SK-N-SH (cell line): ENCODE data around the gene IL18R1. TPM values are rescaled to one million over a fixed set of nuclear protein-coding genes. Genes with fewer than 3 reads are reported as not detected.

ENCODE experiments used
- CTCF ChIA-PET: fragments of 300-600, 350-600 bp; formaldehyde crosslinking; extraction: SDS; loops from one replicate; lab custom pipeline; 2021; lab: Yijun Ruan, JAX
- POLR2A ChIA-PET: fragments of 350-600 bp; sonication (Branson Sonifier 250); formaldehyde crosslinking; extraction: SDS; loops from one replicate; lab custom pipeline; 2020; ENCODE audit warnings: antibody characterized with exemption, inconsistent platforms; lab: Yijun Ruan, JAX
- DNase-seq: peaks from one replicate; pipeline ENCODE4 v3.0.0; 2012
- H2AFZ ChIP-seq: fragments of 200-600 bp; sonication (generic); 2 replicates; pipeline ENCODE4 v1.8.1; 2016; ENCODE audit warnings: antibody characterized with exemption, mild to moderate bottlenecking, low read depth
- H3F3A ChIP-seq: fragments of 200-600 bp; sonication (generic); replicated peaks from 2 replicates; pipeline ENCODE3; 2016; ENCODE audit warnings: antibody characterized with exemption, mild to moderate bottlenecking; ENCODE audit not compliant: insufficient read depth
- H3K27ac ChIP-seq, 2 experiments: fragments of 200-500 bp in 1 of 2; fragments of 200-600 bp in 1 of 2; sonication (Bioruptor generic) in 1 of 2; sonication (generic), shearing (Covaris generic) in 1 of 2; 2 replicates each; pipeline versions ENCODE4 v1.5.1 to v1.6.1; 2014 to 2016; ENCODE audit warnings: low read depth in 2 of 2, inconsistent platforms in 1 of 2, low read length in 1 of 2, mild to moderate bottlenecking in 1 of 2, mixed read lengths in 1 of 2
- H3K27me3 ChIP-seq: fragments of 200-600 bp; sonication (generic), shearing (Covaris generic); 2 replicates; pipeline ENCODE4 v1.6.1; 2016; ENCODE audit warnings: mixed run types; ENCODE audit not compliant: insufficient read depth
- H3K36me3 ChIP-seq, 2 experiments: fragments of 200-500 bp in 1 of 2; fragments of 200-600 bp in 1 of 2; sonication (Bioruptor generic) in 1 of 2; sonication (generic) in 1 of 2; replicated peaks in 1 of 2; 2 replicates each; pipeline versions ENCODE3 to v1.5.1; 2014 to 2016; ENCODE audit warnings: low read length in 1 of 2, mild to moderate bottlenecking in 1 of 2; ENCODE audit not compliant: insufficient read depth in 2 of 2, control insufficient read depth in 1 of 2
- H3K4me1 ChIP-seq, 2 experiments: fragments of 200-500 bp in 1 of 2; fragments of 200-600 bp in 1 of 2; sonication (Bioruptor generic) in 1 of 2; sonication (generic), shearing (Covaris generic) in 1 of 2; 2 replicates each; pipeline versions ENCODE4 v1.5.1 to v1.6.1; 2014 to 2016; ENCODE audit warnings: low read depth in 1 of 2, low read length in 1 of 2, mixed run types in 1 of 2; ENCODE audit not compliant: insufficient read depth in 2 of 2, control insufficient read depth in 1 of 2
- H3K4me2 ChIP-seq: fragments of 200-600 bp; sonication (generic), shearing (Covaris generic); 2 replicates; pipeline ENCODE4 v1.6.1; 2017; ENCODE audit warnings: mixed run types
- H3K4me3 ChIP-seq, 2 experiments: fragments of 200-500 bp in 1 of 2; fragments of 200-600 bp in 1 of 2; sonication (Bioruptor generic) in 1 of 2; sonication (generic), shearing (Covaris generic) in 1 of 2; 2 replicates each; pipeline versions ENCODE4 v1.5.1 to v1.8.1; 2014 to 2016; ENCODE audit warnings: low read depth in 2 of 2, inconsistent platforms in 1 of 2, low read length in 1 of 2, mild to moderate bottlenecking in 1 of 2, mixed read lengths in 1 of 2, moderate library complexity in 1 of 2
- H3K79me2 ChIP-seq: fragments of 200-600 bp; sonication (generic); 2 replicates; pipeline ENCODE4 v1.8.1; 2017; ENCODE audit warnings: mild to moderate bottlenecking; ENCODE audit not compliant: insufficient read depth
- H3K9ac ChIP-seq: fragments of 200-600 bp; sonication (generic); 2 replicates; pipeline ENCODE4 v1.6.1; 2017; ENCODE audit warnings: mixed run types
- H3K9me2 ChIP-seq: fragments of 200-600 bp; sonication (generic); 2 replicates; pipeline ENCODE4 v1.6.1; 2017; ENCODE audit warnings: mixed run types
- H3K9me3 ChIP-seq: fragments of 200-600 bp; sonication (generic); 2 replicates; pipeline ENCODE4 v1.6.1; 2017; ENCODE audit warnings: mixed run types, mild to moderate bottlenecking, moderate library complexity
- H4K20me1 ChIP-seq: fragments of 200-600 bp; sonication (generic); 2 replicates; pipeline ENCODE4 v1.6.1; 2017; ENCODE audit warnings: mild to moderate bottlenecking, mixed run types; ENCODE audit not compliant: insufficient read depth
- CHD2 ChIP-seq: fragments of 150-350 bp; IDR thresholded peaks from 2 replicates; pipeline ENCODE4 v1.6.1; 2018; ENCODE audit warnings: low read length; ENCODE audit not compliant: partially characterized antibody
- ELF1 ChIP-seq: IDR thresholded peaks from 2 replicates; pipeline ENCODE4 v1.4.0; 2012
- EZH2phosphoT487 ChIP-seq: fragments of 200-600 bp; sonication (generic); IDR thresholded peaks from 2 replicates; pipeline ENCODE4 v1.6.1; 2017; ENCODE audit warnings: low read depth, mixed run types, mild to moderate bottlenecking, antibody characterized with exemption, moderate library complexity, borderline replicate concordance
- FOSL2 ChIP-seq: IDR thresholded peaks from 2 replicates; pipeline ENCODE4 v1.4.0; 2012; ENCODE audit warnings: low read depth, mild to moderate bottlenecking, moderate library complexity, borderline replicate concordance
- FOXJ3 ChIP-seq: sonication (generic); formaldehyde crosslinking; IDR thresholded peaks from 2 replicates; pipeline ENCODE4 v1.5.1; 2020; ENCODE audit warnings: mild to moderate bottlenecking, missing genetic modification reagents
- FOXM1 ChIP-seq: IDR thresholded peaks from 2 replicates; pipeline ENCODE4 v1.4.0; 2012; ENCODE audit warnings: low read depth, mild to moderate bottlenecking
- MXI1 ChIP-seq: IDR thresholded peaks from 2 replicates; pipeline ENCODE4 v1.6.1; 2012; ENCODE audit warnings: mild to moderate bottlenecking, low read depth, low read length, improper control_type of control experiment
- NFIC ChIP-seq: IDR thresholded peaks from 2 replicates; pipeline ENCODE4 v1.4.0; 2012; ENCODE audit warnings: borderline replicate concordance
- POLR2AphosphoS5 ChIP-seq: IDR thresholded peaks from 2 replicates; pipeline ENCODE4 v1.6.1; 2012; ENCODE audit warnings: low read depth, low read length
- RFX5 ChIP-seq: IDR thresholded peaks from 2 replicates; pipeline ENCODE4 v1.6.1; 2012; ENCODE audit warnings: mild to moderate bottlenecking, improper control_type of control experiment, low read length
- SIN3A ChIP-seq: IDR thresholded peaks from 2 replicates; pipeline ENCODE4 v1.6.1; 2012; ENCODE audit warnings: low read depth, mild to moderate bottlenecking, low read length, moderate library complexity, borderline replicate concordance
- TAF1 ChIP-seq: IDR thresholded peaks from 2 replicates; pipeline ENCODE4 v1.6.1; 2012; ENCODE audit warnings: low read depth, mild to moderate bottlenecking, low read length, moderate library complexity, borderline replicate concordance
- TCF12 ChIP-seq: IDR thresholded peaks from 2 replicates; pipeline ENCODE4 v1.4.0; 2012
- TEAD4 ChIP-seq: IDR thresholded peaks from 2 replicates; pipeline ENCODE4 v1.4.0; 2012; ENCODE audit warnings: mild to moderate bottlenecking, borderline replicate concordance; ENCODE audit not compliant: insufficient read depth
- WGBS: methylation state at CpG from one replicate; pipeline ENCODE4 v1.1.6; 2017; ENCODE audit warnings: low lambda C conversion rate; 5-methylcytosine and 5-hydroxymethylcytosine counted together
- polyA plus RNA-seq, 3 experiments: library from polyadenylated mRNA; depleted of rRNA; stranded (reverse); fragments of >200 nt; gene quantifications; 2 replicates each; pipeline ENCODE4 v1.2.3, GENCODE V29; 2012
- TF ChIP-seq, protein P1 (sequence below): fragments of 150-350 bp; IDR thresholded peaks from 2 replicates; pipeline ENCODE4 v1.6.1; 2016; ENCODE audit warnings: mild to moderate bottlenecking, low read depth, low read length
- TF ChIP-seq, protein P2 (sequence below): fragments of 150-350 bp; IDR thresholded peaks from 2 replicates; pipeline ENCODE4 v1.6.1; 2017; ENCODE audit warnings: antibody characterized with exemption, low read length, low read depth, borderline replicate concordance
- TF ChIP-seq, protein P3 (sequence below): IDR thresholded peaks from 2 replicates; pipeline ENCODE4 v1.4.0; 2012; ENCODE audit warnings: low read depth, borderline replicate concordance
- TF ChIP-seq, protein P4 (sequence below): IDR thresholded peaks from 2 replicates; pipeline ENCODE4 v1.4.0; 2012; ENCODE audit warnings: low read depth, borderline replicate concordance
- TF ChIP-seq, protein P5 (sequence below): fragments of 200-600 bp; sonication (generic); IDR thresholded peaks from 2 replicates; pipeline ENCODE4 v1.6.1; 2017; ENCODE audit warnings: antibody characterized with exemption, mild to moderate bottlenecking, moderate library complexity

Gene IL18R1
- polyA plus RNA-seq, 1 of the 3 experiments (the other 2 are of a cell fraction), result not detected

DNA sequence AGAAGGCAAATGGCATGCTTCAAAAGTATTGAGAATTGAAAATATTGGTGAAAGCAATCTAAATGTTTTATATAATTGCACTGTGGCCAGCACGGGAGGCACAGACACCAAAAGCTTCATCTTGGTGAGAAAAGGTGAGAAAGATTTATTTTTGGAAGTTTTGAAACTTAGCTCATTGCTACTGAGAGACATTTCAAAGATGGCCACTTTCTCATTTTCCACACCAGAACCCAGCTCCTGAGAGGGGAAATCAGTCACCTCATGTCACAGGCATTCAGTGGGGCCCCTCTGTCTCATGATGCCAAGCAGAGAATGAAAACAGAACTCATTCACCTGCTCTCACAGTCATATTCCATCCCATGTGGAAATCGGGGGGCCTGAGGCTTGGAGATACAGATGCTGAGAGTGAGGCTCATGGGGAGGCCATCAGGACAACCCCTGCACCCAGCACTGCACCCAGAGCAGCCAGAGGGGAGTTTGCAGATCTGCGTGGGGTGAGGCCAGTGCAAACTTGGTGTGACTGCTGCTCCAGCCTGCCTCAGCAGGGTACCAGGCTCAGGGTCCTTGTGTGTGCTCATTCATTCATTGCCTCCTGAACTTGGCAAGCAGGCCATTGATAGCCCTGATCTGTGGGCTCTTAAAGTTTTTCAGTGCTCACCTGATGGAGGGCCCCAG lies 31.4 kb downstream of the IL18R1 start:
- TF ChIP-seq TCF12 (no peak), TEAD4 (no peak), TAF1 (no peak)
- H3K36me3 ChIP-seq, result no peaks in the 10 kb centered on the region
- no peak overlapping the region for H3K27ac ChIP-seq
- no peaks in the 10 kb centered on the region for H3F3A ChIP-seq
- no peaks in the 10 kb centered on the region for H3K9me2 ChIP-seq
- no peak overlapping the region for H2AFZ ChIP-seq
- H3K4me1 ChIP-seq, result no peaks in the 10 kb centered on the region
- no peaks in the 10 kb centered on the region for H4K20me1 ChIP-seq
- no peak overlapping the region for H3K9ac ChIP-seq
- H3K4me3 ChIP-seq, result no peak overlapping the region
- ChIA-PET POLR2A (no interaction called here), CTCF (no interaction called here)
- H3K27me3 ChIP-seq, result no peaks in the 10 kb centered on the region
- H3K9me3 ChIP-seq, result no peaks in the 10 kb centered on the region
- WGBS, result 0% methylated on average over 1 of the region's 3 CpGs
- H3K79me2 ChIP-seq, result no peaks in the 10 kb centered on the region
- no peak overlapping the region for H3K4me2 ChIP-seq
- DNase-seq, result no peak

DNA sequence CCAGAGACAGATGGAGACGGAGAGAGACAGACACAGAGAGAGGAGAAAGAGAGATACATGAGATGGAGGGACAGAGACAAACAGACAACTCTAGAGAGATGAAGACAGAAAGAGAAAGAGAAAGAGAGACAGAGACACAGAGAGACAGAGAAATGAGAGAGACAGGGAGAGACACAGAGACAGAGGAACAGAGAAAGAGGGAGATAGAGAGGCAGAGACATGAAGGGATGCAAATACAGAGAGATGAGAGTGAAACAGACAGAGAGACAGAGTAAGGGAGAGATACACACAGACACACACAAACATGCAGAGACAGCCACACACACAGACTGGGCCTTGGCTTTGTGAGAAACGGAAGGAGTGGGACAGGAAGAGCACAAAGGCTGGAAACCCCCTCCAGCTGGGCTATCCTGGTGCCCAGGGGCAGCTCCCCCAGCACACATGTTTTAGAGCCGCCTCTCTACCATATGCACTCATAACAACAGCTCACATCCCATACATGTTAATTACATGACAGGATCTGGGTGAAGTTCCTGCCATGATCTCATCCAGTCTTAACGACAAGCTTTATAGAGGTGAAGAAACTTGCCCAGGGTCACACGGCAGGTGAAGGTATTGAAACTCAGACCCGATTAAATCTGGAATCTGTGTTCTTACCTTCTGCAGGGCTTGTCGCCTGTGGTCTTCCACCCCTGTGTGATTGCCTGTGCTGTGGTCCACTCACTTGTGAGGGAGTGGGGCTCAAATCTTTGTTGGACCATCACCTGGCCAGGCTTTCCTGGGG lies 32.4 kb downstream of the IL18R1 start:
- POLR2A ChIA-PET, result no interaction called here

More for the DNA sequence above, 32.4 kb downstream of the IL18R1 start:
- CTCF ChIA-PET, result no interaction called here
- Histone ChIP-seq H3K9me3 (no peaks in the 10 kb centered on the region), H3K27ac (no peak overlapping the region), H3F3A (no peaks in the 10 kb centered on the region), H3K9ac (no peak overlapping the region), H3K4me3 (no peak overlapping the region), H3K36me3 (no peaks in the 10 kb centered on the region), H3K9me2 (no peaks in the 10 kb centered on the region), H2AFZ (no peak overlapping the region), H3K4me1 (no peaks in the 10 kb centered on the region), H3K79me2 (no peaks in the 10 kb centered on the region), H3K4me2 (no peak overlapping the region), H3K27me3 (no peaks in the 10 kb centered on the region), H4K20me1 (no peaks in the 10 kb centered on the region)
- WGBS, result 15% methylated on average over 7 of the region's 7 CpGs
- no peak for TF ChIP-seq TEAD4
- TF ChIP-seq, protein P1, sequence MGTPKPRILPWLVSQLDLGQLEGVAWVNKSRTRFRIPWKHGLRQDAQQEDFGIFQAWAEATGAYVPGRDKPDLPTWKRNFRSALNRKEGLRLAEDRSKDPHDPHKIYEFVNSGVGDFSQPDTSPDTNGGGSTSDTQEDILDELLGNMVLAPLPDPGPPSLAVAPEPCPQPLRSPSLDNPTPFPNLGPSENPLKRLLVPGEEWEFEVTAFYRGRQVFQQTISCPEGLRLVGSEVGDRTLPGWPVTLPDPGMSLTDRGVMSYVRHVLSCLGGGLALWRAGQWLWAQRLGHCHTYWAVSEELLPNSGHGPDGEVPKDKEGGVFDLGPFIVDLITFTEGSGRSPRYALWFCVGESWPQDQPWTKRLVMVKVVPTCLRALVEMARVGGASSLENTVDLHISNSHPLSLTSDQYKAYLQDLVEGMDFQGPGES, result no peak
- TF ChIP-seq RFX5, result no peak
- TF ChIP-seq MXI1, result no peak
- TF ChIP-seq EZH2phosphoT487, result no peak
- no peak for TF ChIP-seq ELF1
- no peak for TF ChIP-seq SIN3A
- TF ChIP-seq NFIC, result no peak
- TF ChIP-seq, protein P2, sequence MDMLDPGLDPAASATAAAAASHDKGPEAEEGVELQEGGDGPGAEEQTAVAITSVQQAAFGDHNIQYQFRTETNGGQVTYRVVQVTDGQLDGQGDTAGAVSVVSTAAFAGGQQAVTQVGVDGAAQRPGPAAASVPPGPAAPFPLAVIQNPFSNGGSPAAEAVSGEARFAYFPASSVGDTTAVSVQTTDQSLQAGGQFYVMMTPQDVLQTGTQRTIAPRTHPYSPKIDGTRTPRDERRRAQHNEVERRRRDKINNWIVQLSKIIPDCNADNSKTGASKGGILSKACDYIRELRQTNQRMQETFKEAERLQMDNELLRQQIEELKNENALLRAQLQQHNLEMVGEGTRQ, result no peak
- no peak for TF ChIP-seq TCF12
- no peak for TF ChIP-seq CHD2
- TF ChIP-seq, protein P3, sequence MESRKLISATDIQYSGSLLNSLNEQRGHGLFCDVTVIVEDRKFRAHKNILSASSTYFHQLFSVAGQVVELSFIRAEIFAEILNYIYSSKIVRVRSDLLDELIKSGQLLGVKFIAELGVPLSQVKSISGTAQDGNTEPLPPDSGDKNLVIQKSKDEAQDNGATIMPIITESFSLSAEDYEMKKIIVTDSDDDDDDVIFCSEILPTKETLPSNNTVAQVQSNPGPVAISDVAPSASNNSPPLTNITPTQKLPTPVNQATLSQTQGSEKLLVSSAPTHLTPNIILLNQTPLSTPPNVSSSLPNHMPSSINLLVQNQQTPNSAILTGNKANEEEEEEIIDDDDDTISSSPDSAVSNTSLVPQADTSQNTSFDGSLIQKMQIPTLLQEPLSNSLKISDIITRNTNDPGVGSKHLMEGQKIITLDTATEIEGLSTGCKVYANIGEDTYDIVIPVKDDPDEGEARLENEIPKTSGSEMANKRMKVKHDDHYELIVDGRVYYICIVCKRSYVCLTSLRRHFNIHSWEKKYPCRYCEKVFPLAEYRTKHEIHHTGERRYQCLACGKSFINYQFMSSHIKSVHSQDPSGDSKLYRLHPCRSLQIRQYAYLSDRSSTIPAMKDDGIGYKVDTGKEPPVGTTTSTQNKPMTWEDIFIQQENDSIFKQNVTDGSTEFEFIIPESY, result no peak
- TF ChIP-seq FOXM1, result no peak
- TF ChIP-seq POLR2AphosphoS5, result no peak
- no peak for TF ChIP-seq FOSL2
- TF ChIP-seq, protein P4, sequence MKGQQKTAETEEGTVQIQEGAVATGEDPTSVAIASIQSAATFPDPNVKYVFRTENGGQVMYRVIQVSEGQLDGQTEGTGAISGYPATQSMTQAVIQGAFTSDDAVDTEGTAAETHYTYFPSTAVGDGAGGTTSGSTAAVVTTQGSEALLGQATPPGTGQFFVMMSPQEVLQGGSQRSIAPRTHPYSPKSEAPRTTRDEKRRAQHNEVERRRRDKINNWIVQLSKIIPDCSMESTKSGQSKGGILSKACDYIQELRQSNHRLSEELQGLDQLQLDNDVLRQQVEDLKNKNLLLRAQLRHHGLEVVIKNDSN, result no peak
- no peak for TF ChIP-seq FOXJ3 (CRISPR knock-in tag)
- TF ChIP-seq, protein P5, sequence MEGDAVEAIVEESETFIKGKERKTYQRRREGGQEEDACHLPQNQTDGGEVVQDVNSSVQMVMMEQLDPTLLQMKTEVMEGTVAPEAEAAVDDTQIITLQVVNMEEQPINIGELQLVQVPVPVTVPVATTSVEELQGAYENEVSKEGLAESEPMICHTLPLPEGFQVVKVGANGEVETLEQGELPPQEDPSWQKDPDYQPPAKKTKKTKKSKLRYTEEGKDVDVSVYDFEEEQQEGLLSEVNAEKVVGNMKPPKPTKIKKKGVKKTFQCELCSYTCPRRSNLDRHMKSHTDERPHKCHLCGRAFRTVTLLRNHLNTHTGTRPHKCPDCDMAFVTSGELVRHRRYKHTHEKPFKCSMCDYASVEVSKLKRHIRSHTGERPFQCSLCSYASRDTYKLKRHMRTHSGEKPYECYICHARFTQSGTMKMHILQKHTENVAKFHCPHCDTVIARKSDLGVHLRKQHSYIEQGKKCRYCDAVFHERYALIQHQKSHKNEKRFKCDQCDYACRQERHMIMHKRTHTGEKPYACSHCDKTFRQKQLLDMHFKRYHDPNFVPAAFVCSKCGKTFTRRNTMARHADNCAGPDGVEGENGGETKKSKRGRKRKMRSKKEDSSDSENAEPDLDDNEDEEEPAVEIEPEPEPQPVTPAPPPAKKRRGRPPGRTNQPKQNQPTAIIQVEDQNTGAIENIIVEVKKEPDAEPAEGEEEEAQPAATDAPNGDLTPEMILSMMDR, result no peak
- no peak for DNase-seq
